Small intestine (tissue), 7 donors: Measurements from ENCODE around the gene RNF141. TPM values are rescaled to one million over a fixed set of nuclear protein-coding genes. Genes with fewer than 3 reads are reported as not detected.
A peak's percentile ranks its signal among the peaks of the same experiment; 100 is the strongest.

Source experiments
- DNase-seq, 2 donors: peaks; one replicate each; pipeline versions ENCODE4 v3.0.0 to v3.0.0-alpha.2; 2013
- FAIRE-seq: peaks from 2 replicates; lab custom pipeline; 2012; peaks lifted over from hg19 to GRCh38; lab: Jason Lieb, UNC
- H3K27ac ChIP-seq, 3 donors: one replicate each; pipeline ENCODE4 v1.5.1; 2013; ENCODE audit warnings: low read length in 2 of 3, mild to moderate bottlenecking in 2 of 3, control low read depth in 1 of 3, inconsistent platforms in 1 of 3, low read depth in 1 of 3, moderate library complexity in 1 of 3
- H3K27me3 ChIP-seq, 3 donors: one replicate each; pipeline ENCODE4 v1.6.1; 2013; ENCODE audit warnings: low read length in 3 of 3, inconsistent platforms in 1 of 3; ENCODE audit not compliant: control insufficient read depth in 3 of 3, insufficient read depth in 3 of 3
- H3K36me3 ChIP-seq, 3 donors: one replicate each; pipeline ENCODE4 v1.6.1; 2013; ENCODE audit warnings: low read length in 3 of 3, inconsistent platforms in 1 of 3, low read depth in 1 of 3, mild to moderate bottlenecking in 1 of 3, moderate library complexity in 1 of 3; ENCODE audit not compliant: control insufficient read depth in 3 of 3, insufficient read depth in 2 of 3
- H3K4me1 ChIP-seq, 3 donors: one replicate each; pipeline ENCODE4 v1.6.1; 2013; ENCODE audit warnings: low read length in 2 of 3, inconsistent platforms in 1 of 3, low read depth in 1 of 3, mild to moderate bottlenecking in 1 of 3, moderate library complexity in 1 of 3; ENCODE audit not compliant: control insufficient read depth in 3 of 3, insufficient read depth in 2 of 3
- H3K4me3 ChIP-seq, 3 donors: one replicate each; pipeline ENCODE4 v1.5.1; 2013; ENCODE audit warnings: low read length in 3 of 3, control low read depth in 1 of 3, inconsistent platforms in 1 of 3, low read depth in 1 of 3, mild to moderate bottlenecking in 1 of 3, moderate library complexity in 1 of 3
- H3K9me3 ChIP-seq, 2 donors: one replicate each; pipeline ENCODE4 v1.6.1; 2013; ENCODE audit warnings: low read depth in 1 of 2, low read length in 1 of 2; ENCODE audit not compliant: control insufficient read depth in 2 of 2, insufficient read depth in 1 of 2
- WGBS, 3 donors: extraction: QIAGEN DNeasy Blood & Tissue Kit; methylation state at CpG; one replicate each; pipeline ENCODE4 v1.1.7; 2013; 5-methylcytosine and 5-hydroxymethylcytosine counted together
- polyA plus RNA-seq, 4 donors: library from polyadenylated mRNA; stranded (reverse) in 3 of 4; unstranded in 1 of 4; fragments of 200-250 nt in 3 of 4; fragments of 120-200 nt in 1 of 4; gene quantifications; one replicate each; pipeline versions ENCODE4 v1.2.1 to v1.2.3, GENCODE V29; 2013
- donor health status: healthy with polysubstance abuse.
- donor health status: control.
- donor health status: control.
- donor health status: Bipolar disorder and iron deficiency.
- donor health status: healthy.

RNF141 gene
- polyA plus RNA-seq, 4 donors: 13.2 to 35.6 (median 20.0) TPM

DNA sequence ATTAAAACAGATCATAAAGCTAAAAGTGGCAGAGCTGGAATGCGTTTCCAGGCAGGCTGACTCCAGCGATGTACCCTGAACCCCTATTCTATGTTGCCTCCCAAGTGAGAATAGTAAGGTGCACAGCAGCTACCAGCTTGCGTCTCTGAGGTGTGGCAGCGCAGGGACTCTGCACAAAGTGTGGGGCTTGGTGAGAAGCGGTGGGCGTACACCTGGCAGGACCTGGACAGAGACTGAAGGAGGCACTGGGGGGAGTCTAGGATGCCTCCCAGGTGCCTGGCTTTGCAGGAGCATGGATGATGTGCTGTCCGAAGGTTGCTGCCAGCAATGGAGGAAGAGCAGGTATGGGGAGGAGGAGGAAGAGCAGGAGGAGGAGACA is 43.0 kb downstream of the RNF141 start:
- Histone ChIP-seq H3K36me3 (peaks cover 0 to 49% (median 2%) of the 10 kb centered on the region in 3 donors), H3K27me3 (no peaks in the 10 kb centered on the region), H3K4me1 (no peaks in the 10 kb centered on the region), H3K9me3 (no peaks in the 10 kb centered on the region), H3K27ac (no peak overlapping the region), H3K4me3 (no peak overlapping the region)
- DNase-seq (no peak), FAIRE-seq (no peak)
- WGBS, 3 donors: 89 to 95% (median 93%) methylated on average over 7 of the region's 7 CpGs

DNA sequence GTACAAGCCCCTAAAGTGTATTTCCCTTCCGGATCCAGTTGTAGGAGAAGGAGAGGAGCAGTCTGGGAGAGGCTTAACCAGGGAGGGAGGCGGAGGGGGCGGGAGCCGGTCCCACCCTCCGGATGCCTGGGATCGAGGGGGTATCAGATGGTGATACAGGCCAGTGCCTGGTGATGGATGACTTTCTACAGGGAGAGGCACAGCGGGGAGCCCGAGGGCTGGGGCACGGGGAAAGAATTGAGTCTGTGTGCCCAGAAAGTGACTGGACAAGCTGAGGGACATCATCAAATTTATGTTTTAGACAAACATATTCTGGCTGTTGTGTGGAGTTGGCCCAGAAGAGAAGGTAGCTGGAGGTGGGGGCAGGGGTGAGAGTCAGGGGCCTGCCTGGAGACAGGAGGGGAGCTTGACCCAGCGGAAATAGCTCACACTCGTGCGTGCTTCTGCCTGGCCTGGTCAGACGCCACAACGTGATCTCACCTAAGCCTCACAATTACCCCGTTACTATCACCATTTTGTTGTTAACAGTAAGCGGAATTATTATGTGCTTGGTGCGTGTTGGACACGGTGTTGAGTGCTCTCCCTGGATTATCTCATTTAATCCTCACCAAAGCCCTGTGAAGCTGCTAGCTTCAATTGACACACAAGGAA is 43.5 kb downstream of the RNF141 start:
- H3K4me1 ChIP-seq: peaks cover 0 to 3% (median 0%) of the 10 kb centered on the region in 3 donors
- no peaks in the 10 kb centered on the region for H3K9me3 ChIP-seq
- 82 to 94% (median 89%) methylated on average over 18 of the region's 18 CpGs for whole genome bisulfite sequencing, 3 donors
- no peak for FAIRE-seq
- peaks cover 0 to 47% (median 2%) of the 10 kb centered on the region in 3 donors for H3K36me3 ChIP-seq
- H3K27ac ChIP-seq: no peak overlapping the region
- no peak overlapping the region for H3K4me3 ChIP-seq
- no peak for DNase-seq
- H3K27me3 ChIP-seq: no peaks in the 10 kb centered on the region

DNA sequence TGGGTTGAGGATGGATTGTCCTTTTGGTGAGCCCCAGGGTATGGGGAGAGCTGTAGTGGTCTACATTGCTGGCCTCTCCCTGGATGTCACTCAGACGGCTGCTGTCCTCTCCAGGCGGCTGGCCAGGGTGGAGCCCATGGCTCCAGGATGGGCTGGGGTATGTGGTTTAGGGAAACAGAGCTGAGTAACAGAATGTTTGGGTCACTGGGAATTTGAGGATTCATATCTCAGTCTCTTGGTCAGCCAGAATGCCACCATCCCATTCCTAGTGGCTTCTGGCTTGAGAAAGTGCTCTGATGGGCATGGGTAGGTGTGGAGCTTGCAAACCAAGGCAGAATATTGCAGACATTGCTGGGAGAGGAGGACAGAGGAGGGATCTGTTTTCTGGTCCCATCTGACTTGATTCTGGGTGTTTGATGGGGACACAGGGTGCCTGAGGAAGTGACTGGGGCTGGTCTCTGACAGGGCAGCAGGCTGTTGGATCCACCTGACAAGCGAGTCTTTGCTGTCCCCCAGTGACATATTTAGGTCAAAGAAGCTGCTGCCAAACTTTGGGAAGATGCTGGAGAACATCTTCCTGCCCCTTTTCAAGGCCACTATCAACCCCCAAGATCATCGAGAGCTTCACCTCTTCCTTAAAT is 44.6 kb downstream of the RNF141 start:
- FAIRE-seq: no peak
- peaks cover 0 to 6% (median 0%) of the 10 kb centered on the region in 3 donors for H3K4me1 ChIP-seq
- DNase-seq: no peak
- 92 to 98% (median 94%) methylated on average over 4 of the region's 4 CpGs for WGBS, 3 donors
- no peaks in the 10 kb centered on the region for H3K27me3 ChIP-seq
- H3K9me3 ChIP-seq: no peaks in the 10 kb centered on the region
- H3K36me3 ChIP-seq: peaks cover 0 to 43% (median 2%) of the 10 kb centered on the region in 3 donors
- no peak overlapping the region for H3K27ac ChIP-seq
- H3K4me3 ChIP-seq: no peak overlapping the region

DNA sequence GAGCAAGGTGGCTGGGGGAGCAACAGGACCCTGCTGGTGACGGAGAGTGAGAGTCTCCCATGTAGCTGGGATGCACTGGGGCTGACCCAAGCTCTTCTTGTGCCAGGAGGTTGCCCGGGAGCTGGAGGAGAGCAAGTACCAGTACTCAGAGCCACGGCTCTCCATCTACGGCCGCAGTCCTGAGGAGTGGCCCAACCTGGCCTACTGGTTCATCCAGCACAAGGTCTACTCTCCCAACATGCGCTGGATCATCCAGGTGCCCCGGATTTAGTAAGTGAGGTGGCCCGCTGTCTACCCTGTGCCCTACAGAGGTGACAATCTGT is 45.6 kb downstream of the RNF141 start:
- H3K27me3 ChIP-seq: no peaks in the 10 kb centered on the region
- DNase-seq (no peak), FAIRE-seq (no peak)
- 92 to 98% (median 97%) methylated on average over 8 of the region's 8 CpGs for WGBS, 3 donors
- H3K4me1 ChIP-seq: peaks cover 0 to 6% (median 0%) of the 10 kb centered on the region in 3 donors
- no peak overlapping the region for H3K27ac ChIP-seq
- H3K36me3 ChIP-seq: peaks cover 0 to 34% (median 2%) of the 10 kb centered on the region in 3 donors
- no peaks in the 10 kb centered on the region for H3K9me3 ChIP-seq
- H3K4me3 ChIP-seq: no peak overlapping the region

DNA sequence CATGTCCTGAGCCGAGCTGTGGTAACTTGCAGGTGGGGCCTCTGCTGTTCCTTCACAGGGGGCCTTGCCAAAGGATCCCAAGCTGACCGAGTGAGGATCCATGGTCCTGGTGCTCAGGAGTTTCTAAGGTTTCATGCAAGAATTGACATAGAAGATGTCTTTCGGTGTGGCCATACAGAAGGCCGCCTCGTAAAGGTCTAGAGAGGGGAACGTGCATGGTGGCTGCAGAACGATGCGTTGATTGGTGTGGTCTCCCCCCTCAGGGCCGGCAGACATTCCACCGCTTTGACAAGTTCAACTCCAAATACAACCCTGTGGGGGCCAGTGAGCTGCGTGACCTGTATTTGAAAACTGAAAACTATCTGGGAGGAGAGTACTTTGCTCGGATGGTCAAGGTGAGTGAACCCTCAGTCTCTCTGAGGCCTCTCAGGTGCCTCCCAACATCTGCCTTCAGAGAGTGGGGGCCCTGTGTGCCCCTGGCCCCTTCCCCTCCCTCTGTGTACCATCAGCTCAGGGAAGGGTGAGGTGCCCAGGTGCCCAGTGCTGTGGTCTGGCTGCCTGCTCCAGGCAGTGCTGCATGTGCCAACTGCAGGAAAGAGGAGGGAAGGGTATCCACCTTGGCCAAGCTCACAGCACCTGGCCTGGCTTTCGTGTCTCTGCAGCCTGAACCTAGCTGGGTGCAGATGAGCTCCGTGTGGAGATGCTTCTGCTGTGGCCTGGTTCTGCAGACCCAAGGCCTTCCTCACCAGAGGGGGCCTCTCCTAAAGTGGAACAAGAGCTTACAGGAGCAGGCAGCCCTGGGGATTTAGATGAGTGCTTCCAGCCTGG is 46.1 kb downstream of the RNF141 start:
- WGBS, 3 donors: 93 to 95% (median 94%) methylated on average over 14 of the region's 14 CpGs
- peaks cover 0 to 34% (median 2%) of the 10 kb centered on the region in 3 donors for H3K36me3 ChIP-seq
- FAIRE-seq: no peak

DNA sequence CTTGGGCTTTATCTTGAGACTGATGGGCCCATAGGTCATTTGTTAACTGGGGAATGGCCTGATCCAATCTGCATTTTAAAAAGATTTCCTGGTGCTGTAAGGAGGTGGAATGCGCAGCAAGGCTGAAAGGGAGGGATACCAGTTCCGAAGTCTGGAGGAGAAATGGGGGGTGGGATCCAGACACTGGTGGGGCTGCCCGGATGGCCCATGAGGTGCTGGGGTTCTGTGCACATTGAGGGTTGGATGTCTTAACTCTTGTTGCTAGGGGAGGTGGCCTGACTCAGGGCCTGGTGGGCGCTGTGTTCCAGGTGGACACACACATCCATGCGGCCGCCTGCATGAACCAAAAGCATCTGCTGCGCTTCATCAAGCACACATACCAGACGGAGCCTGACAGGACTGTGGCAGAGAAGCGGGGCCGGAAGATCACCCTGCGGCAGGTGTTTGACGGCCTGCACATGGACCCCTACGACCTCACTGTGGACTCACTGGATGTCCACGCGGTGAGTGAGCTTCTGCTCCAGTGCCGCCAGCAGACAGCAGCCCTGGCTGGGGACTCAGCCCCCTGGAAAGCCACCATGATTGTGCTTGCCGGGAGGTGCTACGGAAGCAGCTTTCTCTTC is 47.8 kb downstream of the RNF141 start:
- Histone ChIP-seq H3K4me3 (no peak overlapping the region), H3K4me1 (peaks cover 0 to 6% (median 4%) of the 10 kb centered on the region in 3 donors), H3K27me3 (no peaks in the 10 kb centered on the region), H3K27ac (peak overlapping the region in 1 of 3 donors; percentile 28), H3K36me3 (peaks cover 0 to 24% (median 5%) of the 10 kb centered on the region in 3 donors), H3K9me3 (no peaks in the 10 kb centered on the region)
- WGBS, 3 donors: 96 to 97% (median 97%) methylated on average over 18 of the region's 18 CpGs
- peak in 1 of 2 donors; percentile 10 for DNase-seq
- no peak for FAIRE-seq

More for the DNA sequence above, 46.1 kb downstream of the RNF141 start:
- H3K27ac ChIP-seq: no peak overlapping the region
- H3K27me3 ChIP-seq: no peaks in the 10 kb centered on the region
- no peak overlapping the region for H3K4me3 ChIP-seq
- peaks cover 0 to 6% (median 0%) of the 10 kb centered on the region in 3 donors for H3K4me1 ChIP-seq
- H3K9me3 ChIP-seq: no peaks in the 10 kb centered on the region
- DNase-seq: no peak

DNA sequence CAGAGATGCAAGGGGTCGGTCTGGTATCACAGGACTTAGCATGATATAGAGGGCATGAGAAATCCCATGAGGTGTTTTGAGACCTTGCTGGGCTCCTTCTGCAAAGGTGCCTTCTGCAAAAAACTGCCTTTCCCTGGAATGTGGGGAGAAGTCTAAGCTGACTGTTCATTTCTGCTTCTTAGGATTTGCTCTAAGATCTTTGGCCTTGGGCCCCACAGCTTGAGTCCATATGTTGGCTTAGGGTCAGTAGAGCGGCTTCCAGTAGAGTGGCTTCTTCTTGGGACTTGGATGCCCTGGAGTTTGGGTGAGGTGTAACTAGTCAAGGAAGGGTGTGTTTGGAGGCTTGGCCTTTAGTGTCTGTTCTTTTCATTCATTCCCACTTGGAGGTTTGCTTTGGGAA is 48.9 kb downstream of the RNF141 start:
- FAIRE-seq: no peak
- Histone ChIP-seq H3K9me3 (no peaks in the 10 kb centered on the region), H3K4me3 (no peak overlapping the region), H3K27ac (peak overlapping the region in 1 of 3 donors; percentile 20), H3K36me3 (peaks cover 0 to 23% (median 5%) of the 10 kb centered on the region in 3 donors), H3K4me1 (peaks cover 0 to 6% (median 4%) of the 10 kb centered on the region in 3 donors), H3K27me3 (no peaks in the 10 kb centered on the region)
- no peak for DNase-seq
- WGBS, 3 donors: 97 to 100% (median 100%) methylated on average over 2 of the region's 2 CpGs
